PFSK-1 (cell line): Measurements from ENCODE around the gene SPACDR.

Experiments used
- FOXP2 ChIP-seq: optimal IDR thresholded peaks from 2 replicates; pipeline ENCODE3; 2011; ENCODE audit warnings: borderline replicate concordance, control low read depth, inconsistent platforms; ENCODE audit not compliant: insufficient read depth; ENCODE audit errors: extremely low read length, extremely low read depth
- POLR2AphosphoS5 ChIP-seq: IDR thresholded peaks from 2 replicates; pipeline ENCODE4 v1.6.1; 2012; ENCODE audit warnings: low read depth, mild to moderate bottlenecking, control low read depth, low read length, moderate library complexity
- REST ChIP-seq, 2 experiments: IDR thresholded peaks; 2 replicates each; pipeline versions ENCODE4 v1.6.1 to v1.8.0; 2011 to 2012; ENCODE audit warnings: low read depth in 2 of 2, low read length in 2 of 2, control low read depth in 1 of 2, inconsistent platforms in 1 of 2, mild to moderate bottlenecking in 1 of 2, moderate library complexity in 1 of 2; ENCODE audit not compliant: insufficient read depth in 1 of 2
- SIN3A ChIP-seq: IDR thresholded peaks from 2 replicates; pipeline ENCODE4 v1.6.1; 2012; ENCODE audit warnings: mild to moderate bottlenecking, low read length, moderate library complexity, borderline replicate concordance; ENCODE audit not compliant: insufficient read depth
- TAF1 ChIP-seq: IDR thresholded peaks from 2 replicates; pipeline ENCODE4 v1.6.1; 2012; ENCODE audit warnings: low read length, control low read depth, borderline replicate concordance; ENCODE audit not compliant: insufficient read depth

GRCh38 chr7:100482728-100483089 lies 18.6 kb upstream of the SPACDR start:
- no peak for TF ChIP-seq POLR2AphosphoS5
- no peak for TF ChIP-seq TAF1
- no peak for TF ChIP-seq FOXP2
- TF ChIP-seq REST (IDR thresholded peaks at IDR 0.05; ENCODE audit: insufficient read depth in 1 of 2, low read depth in 2 of 2, low read length in 2 of 2) = no peak
- TF ChIP-seq SIN3A = no peak
